H9 (cell line): Measurements from ENCODE around the gene CHM. TPM values are rescaled to one million over a fixed set of nuclear protein-coding genes. Genes with fewer than 3 reads are reported as not detected.
A peak's percentile ranks its signal among the peaks of the same experiment; 100 is the strongest.
"Not testable (repeated sequence)": the region's sequence is repeated elsewhere in the genome, so short reads cannot be mapped to it uniquely, and the experiment has no call there.

Source experiments
- DNase-seq: peaks from one replicate; pipeline ENCODE4 v3.0.0-alpha.2; 2017
- H2AFZ ChIP-seq: one replicate; pipeline ENCODE4 v1.6.1; 2013; ENCODE audit warnings: mild to moderate bottlenecking, low read length, control low read depth, moderate library complexity
- H2AK5ac ChIP-seq: 2 replicates; pipeline ENCODE4 v1.6.1; 2013; ENCODE audit warnings: low read length, control low read depth, mixed read lengths; ENCODE audit not compliant: insufficient read length
- H2BK120ac ChIP-seq: one replicate; pipeline ENCODE4 v1.6.1; 2013; ENCODE audit warnings: low read depth, mild to moderate bottlenecking, low read length, control low read depth, inconsistent platforms; ENCODE audit not compliant: poor library complexity, severe bottlenecking
- H2BK12ac ChIP-seq: 2 replicates; pipeline ENCODE4 v1.6.1; 2013; ENCODE audit warnings: low read length, control low read depth, mixed read lengths, low read depth; ENCODE audit not compliant: insufficient read length
- H2BK15ac ChIP-seq: 2 replicates; pipeline ENCODE4 v1.6.1; 2013; ENCODE audit warnings: low read depth, low read length, control low read depth
- H2BK20ac ChIP-seq: one replicate; pipeline ENCODE4 v1.6.1; 2013; ENCODE audit warnings: low read depth, mild to moderate bottlenecking, low read length, control low read depth, inconsistent platforms; ENCODE audit not compliant: poor library complexity, severe bottlenecking
- H2BK5ac ChIP-seq: 2 replicates; pipeline ENCODE4 v1.6.1; 2013; ENCODE audit warnings: low read length, control low read depth, mixed read lengths; ENCODE audit not compliant: insufficient read length
- H3K14ac ChIP-seq: 2 replicates; pipeline ENCODE4 v1.6.1; 2013; ENCODE audit warnings: low read length, control low read depth; ENCODE audit not compliant: insufficient read depth
- H3K18ac ChIP-seq: 2 replicates; pipeline ENCODE4 v1.6.1; 2013; ENCODE audit warnings: low read depth, mild to moderate bottlenecking, mixed read lengths, low read length, control low read depth; ENCODE audit not compliant: insufficient read length
- H3K23ac ChIP-seq: 2 replicates; pipeline ENCODE4 v1.6.1; 2013; ENCODE audit warnings: low read length, control low read depth, mixed read lengths, low read depth; ENCODE audit not compliant: insufficient read length
- H3K23me2 ChIP-seq: 2 replicates; pipeline ENCODE4 v1.6.1; 2013; ENCODE audit warnings: low read depth, mild to moderate bottlenecking, mixed read lengths, low read length, control low read depth; ENCODE audit not compliant: insufficient read length, poor library complexity, severe bottlenecking
- H3K27ac ChIP-seq: 2 replicates; pipeline ENCODE4 v1.5.1; 2013; ENCODE audit warnings: low read length, control low read depth, mixed read lengths, low read depth; ENCODE audit not compliant: insufficient read length
- H3K27me3 ChIP-seq: 2 replicates; pipeline ENCODE4 v1.6.1; 2013; ENCODE audit warnings: low read length, control low read depth, inconsistent platforms; ENCODE audit not compliant: insufficient read depth
- H3K4ac ChIP-seq: 2 replicates; pipeline ENCODE4 v1.6.1; 2013; ENCODE audit warnings: low read depth, mild to moderate bottlenecking, control low read depth, inconsistent platforms, low read length, moderate library complexity
- H3K4me1 ChIP-seq: 2 replicates; pipeline ENCODE4 v1.6.1; 2013; ENCODE audit warnings: low read length, control low read depth, inconsistent platforms; ENCODE audit not compliant: insufficient read depth
- H3K4me2 ChIP-seq: 2 replicates; pipeline ENCODE4 v1.6.1; 2013; ENCODE audit warnings: low read length, control low read depth, mixed read lengths; ENCODE audit not compliant: insufficient read length, insufficient read depth
- H3K56ac ChIP-seq: 2 replicates; pipeline ENCODE4 v1.6.1; 2013; ENCODE audit warnings: low read depth, mild to moderate bottlenecking, mixed read lengths, low read length, control low read depth; ENCODE audit not compliant: insufficient read length
- H3K79me1 ChIP-seq: 2 replicates; pipeline ENCODE4 v1.6.1; 2013; ENCODE audit warnings: low read depth, mild to moderate bottlenecking, moderate library complexity, low read length, control low read depth, inconsistent platforms; ENCODE audit not compliant: insufficient read depth, poor library complexity, severe bottlenecking
- H3K79me2 ChIP-seq: 2 replicates; pipeline ENCODE4 v1.6.1; 2013; ENCODE audit warnings: low read length, control low read depth, inconsistent platforms; ENCODE audit not compliant: insufficient read depth
- H3K9ac ChIP-seq: 2 replicates; pipeline ENCODE4 v1.6.1; 2013; ENCODE audit warnings: low read length, control low read depth, mixed read lengths; ENCODE audit not compliant: insufficient read length; ENCODE audit errors: extremely low read depth
- H3K9me3 ChIP-seq: one replicate; pipeline ENCODE4 v1.6.1; 2013; ENCODE audit warnings: low read depth, low read length, inconsistent platforms; ENCODE audit not compliant: control insufficient read depth
- H3T11ph ChIP-seq: one replicate; pipeline ENCODE4 v1.6.1; 2013; ENCODE audit warnings: mild to moderate bottlenecking, low read length, control low read depth, inconsistent platforms
- H4K20me1 ChIP-seq: one replicate; pipeline ENCODE4 v1.6.1; 2013; ENCODE audit not compliant: control insufficient read depth, insufficient read length, insufficient read depth
- H4K5ac ChIP-seq: 2 replicates; pipeline ENCODE4 v1.6.1; 2013; ENCODE audit warnings: low read depth, mild to moderate bottlenecking, mixed read lengths, low read length, control low read depth; ENCODE audit not compliant: insufficient read length
- H4K8ac ChIP-seq: replicated peaks from 2 replicates; pipeline ENCODE4 v1.6.1; 2013; ENCODE audit warnings: low read length, control low read depth, mixed read lengths, low read depth; ENCODE audit not compliant: insufficient read length
- H4K91ac ChIP-seq: 2 replicates; pipeline ENCODE4 v1.6.1; 2013; ENCODE audit warnings: low read depth, mild to moderate bottlenecking, moderate library complexity, mixed read lengths, low read length, control low read depth; ENCODE audit not compliant: insufficient read length
- H3K27ac Mint-ChIP-seq, 3 experiments: 2 replicates in 2 of 3; 3 replicates in 1 of 3; pipeline ENCODE4 v1.8.0; 2020 to 2021; ENCODE audit warnings: mixed read lengths in 3 of 3, mild to moderate bottlenecking in 1 of 3, moderate library complexity in 1 of 3
- H3K27me3 Mint-ChIP-seq: 2 replicates; pipeline ENCODE4 v1.8.0; 2021; ENCODE audit warnings: low read depth, mild to moderate bottlenecking, moderate library complexity, mixed read lengths
- H3K36me3 Mint-ChIP-seq, 3 experiments: 2 replicates in 2 of 3; 3 replicates in 1 of 3; pipeline ENCODE4 v1.8.0; 2020 to 2021; ENCODE audit warnings: low read depth in 3 of 3, mixed read lengths in 3 of 3; ENCODE audit not compliant: insufficient read depth in 1 of 3
- H3K4me1 Mint-ChIP-seq, 2 experiments: 2 replicates each; pipeline ENCODE4 v1.8.0; 2020; ENCODE audit warnings: mixed read lengths in 2 of 2
- H3K4me3 Mint-ChIP-seq, 2 experiments: 2 replicates in 1 of 2; 3 replicates in 1 of 2; pipeline ENCODE4 v1.8.0; 2020 to 2021; ENCODE audit warnings: mild to moderate bottlenecking in 2 of 2, mixed read lengths in 2 of 2, moderate library complexity in 1 of 2
- H3K9me3 Mint-ChIP-seq, 2 experiments: 2 replicates in 1 of 2; 3 replicates in 1 of 2; pipeline ENCODE4 v1.8.0; 2020; ENCODE audit warnings: mild to moderate bottlenecking in 2 of 2, mixed read lengths in 2 of 2, moderate library complexity in 1 of 2
- CTCF ChIP-seq: fragments of 200-600 bp; sonication (generic); conservative IDR thresholded peaks from 3 replicates; pipeline ENCODE4 v1.8.0; 2021; ENCODE audit warnings: antibody characterized with exemption, mild to moderate bottlenecking
- WGBS: extraction: QIAGEN DNeasy Blood & Tissue Kit; methylation state at CpG from one replicate; pipeline ENCODE4 v1.1.7; 2013; ENCODE audit warnings: missing lambda C conversion rate, low lambda C conversion rate, mixed read lengths; ENCODE audit not compliant: insufficient read length; ENCODE audit errors: extremely low coverage; 5-methylcytosine and 5-hydroxymethylcytosine counted together
- total RNA-seq: library from RNA; stranded (reverse); gene quantifications from 2 replicates; pipeline ENCODE4 v1.2.1, GENCODE V29; 2021

CHM gene
- total RNA-seq, 1 experiment from 2014 or later: 28.4 TPM

GRCh38 chrX:86016139-86016538 lies 31.2 kb downstream of the CHM start:
- Histone ChIP-seq H3K27ac (no peak overlapping the region), H4K5ac (no peak overlapping the region), H3K4me1 (no peaks in the 10 kb centered on the region; the same call in 1 of the 2 replicates), H3K79me1 (no peaks in the 10 kb centered on the region), H3K9ac (no peak overlapping the region), H3K4me2 (no peak overlapping the region), H4K8ac (no peak overlapping the region), H3K18ac (no peak overlapping the region), H3K56ac (no peak overlapping the region), H3K9me3 (no peaks in the 10 kb centered on the region), H2AFZ (no peak overlapping the region), H4K91ac (no peak overlapping the region), H3T11ph (no peak overlapping the region), H2BK20ac (no peak overlapping the region), H4K20me1 (no peaks in the 10 kb centered on the region), H2AK5ac (no peak overlapping the region), H2BK5ac (no peak overlapping the region), H3K14ac (no peak overlapping the region), H2BK120ac (no peak overlapping the region), H3K79me2 (peaks cover 3% of the 10 kb centered on the region; the same call in 1 of the 2 replicates), H3K27me3 (no peaks in the 10 kb centered on the region), H3K23me2 (no peaks in the 10 kb centered on the region), H3K23ac (no peak overlapping the region), H3K4ac (no peak overlapping the region), H2BK15ac (no peak overlapping the region), H2BK12ac (no peak overlapping the region)
- Mint-ChIP-seq H3K9me3 (peaks cover 0 to 25% of the 10 kb centered on the region in 2 experiments; a peak in 3 of 5 replicates), H3K4me3 (no peak overlapping the region), H3K4me1 (peaks cover 50 to 58% of the 10 kb centered on the region in 2 experiments), H3K27ac (peak overlapping the region in 2 of 3 experiments; percentile 49 to 70; a peak in 3 of 7 replicates), H3K27me3 (no peaks in the 10 kb centered on the region), H3K36me3 (peaks cover 12 to 17% (median 15%) of the 10 kb centered on the region in 3 experiments)
- no peak for TF ChIP-seq CTCF
- DNase-seq: peak; percentile 49
- no CpG with 5 or more reads among the region's 4 CpGs for WGBS

GRCh38 chrX:86014959-86015358 lies 32.4 kb downstream of the CHM start:
- H3K56ac ChIP-seq, H2BK12ac ChIP-seq, H3K79me1 ChIP-seq, H3K23ac ChIP-seq, H2AFZ ChIP-seq, DNase-seq, H3K14ac ChIP-seq, H2AK5ac ChIP-seq, H3K4ac ChIP-seq, H4K20me1 ChIP-seq, H4K5ac ChIP-seq, H2BK20ac ChIP-seq, H2BK15ac ChIP-seq, H3K9me3 ChIP-seq, H3K4me3 Mint-ChIP-seq, H3K18ac ChIP-seq, H3K4me1 ChIP-seq, H3K27me3 ChIP-seq, H3T11ph ChIP-seq, H3K9ac ChIP-seq, H4K8ac ChIP-seq, H3K23me2 ChIP-seq, H2BK120ac ChIP-seq, H2BK5ac ChIP-seq, H3K27ac ChIP-seq, H3K79me2 ChIP-seq, H4K91ac ChIP-seq, H3K4me2 ChIP-seq, H3K27me3 Mint-ChIP-seq: not testable (repeated sequence)
- no CpG with 5 or more reads among the region's 4 CpGs for WGBS
- H3K36me3 Mint-ChIP-seq: peaks cover 14 to 17% (median 15%) of the 10 kb centered on the region in 3 experiments
- H3K27ac Mint-ChIP-seq: peak overlapping the region in 2 of 3 experiments; percentile 10 to 93; a peak in 4 of 7 replicates
- H3K4me1 Mint-ChIP-seq: peaks cover 50 to 58% of the 10 kb centered on the region in 2 experiments
- peaks cover 0 to 30% of the 10 kb centered on the region in 2 experiments; a peak in 3 of 5 replicates for H3K9me3 Mint-ChIP-seq
